Keratinocyte (primary cell): ENCODE data around the gene MOK. TPM values are rescaled to one million over a fixed set of nuclear protein-coding genes. Genes with fewer than 3 reads are reported as not detected.

Experiments used
- DNase-seq: peaks from one replicate; pipeline ENCODE4 v3.0.0-alpha.2; 2011; ENCODE audit warnings: low read depth, missing footprints, low spot score
- FAIRE-seq: peaks from 2 replicates; lab custom pipeline; 2011; peaks lifted over from hg19 to GRCh38; lab: Jason Lieb, UNC
- H2AFZ ChIP-seq: 2 replicates; pipeline ENCODE4 v1.6.0; 2012; ENCODE audit warnings: low read length, control low read depth, inconsistent platforms; ENCODE audit not compliant: control insufficient read depth
- H3K27ac ChIP-seq: 2 replicates; pipeline ENCODE4 v1.5.1; 2011; ENCODE audit warnings: low read length; ENCODE audit not compliant: control insufficient read depth, insufficient read depth
- H3K27me3 ChIP-seq: 3 replicates; pipeline ENCODE4 v1.6.0; 2011; ENCODE audit warnings: low read length; ENCODE audit not compliant: control insufficient read depth, insufficient read depth; ENCODE audit errors: extremely low read depth
- H3K36me3 ChIP-seq, 2 experiments: 2 replicates in 1 of 2; 3 replicates in 1 of 2; pipeline ENCODE4 v1.5.1; 2011; ENCODE audit warnings: low read length in 2 of 2, mild to moderate bottlenecking in 1 of 2; ENCODE audit not compliant: control insufficient read depth in 2 of 2, insufficient read depth in 2 of 2; ENCODE audit errors: extremely low read depth in 1 of 2
- H3K4me1 ChIP-seq: 3 replicates; pipeline ENCODE4 v1.5.1; 2011; ENCODE audit warnings: low read length; ENCODE audit not compliant: control insufficient read depth, insufficient read depth; ENCODE audit errors: extremely low read depth
- H3K4me2 ChIP-seq: 3 replicates; pipeline ENCODE4 v1.6.0; 2011; ENCODE audit warnings: low read depth, low read length; ENCODE audit not compliant: control insufficient read depth, insufficient read depth; ENCODE audit errors: extremely low read depth
- H3K4me3 ChIP-seq, 3 experiments: fragments of 200-600 bp in 1 of 3; sonication (generic) in 1 of 3; 2 replicates in 2 of 3; 3 replicates in 1 of 3; pipeline ENCODE4 v1.5.1; 2011 to 2016; ENCODE audit warnings: low read length in 3 of 3, mild to moderate bottlenecking in 3 of 3, control low read depth in 2 of 3, inconsistent platforms in 1 of 3, low read depth in 1 of 3, mixed read lengths in 1 of 3, mixed run types in 1 of 3, moderate library complexity in 1 of 3; ENCODE audit not compliant: control insufficient read depth in 2 of 3, insufficient read depth in 2 of 3; ENCODE audit errors: extremely low read depth in 1 of 3
- H3K79me2 ChIP-seq: 2 replicates; pipeline ENCODE4 v1.6.0; 2012; ENCODE audit warnings: low read length; ENCODE audit not compliant: control insufficient read depth, insufficient read depth
- H3K9ac ChIP-seq: 3 replicates; pipeline ENCODE4 v1.6.0; 2011; ENCODE audit warnings: low read length; ENCODE audit not compliant: control insufficient read depth, insufficient read depth; ENCODE audit errors: extremely low read depth
- H3K9me1 ChIP-seq: 3 replicates; pipeline ENCODE4 v1.6.0; 2011; ENCODE audit warnings: low read length; ENCODE audit not compliant: control insufficient read depth, insufficient read depth; ENCODE audit errors: extremely low read depth
- H3K9me3 ChIP-seq: 2 replicates; pipeline ENCODE4 v1.5.1; 2012; ENCODE audit warnings: low read depth, low read length; ENCODE audit not compliant: control insufficient read depth
- H4K20me1 ChIP-seq: 3 replicates; pipeline ENCODE4 v1.6.0; 2011; ENCODE audit warnings: low read length; ENCODE audit not compliant: control insufficient read depth, insufficient read depth; ENCODE audit errors: extremely low read depth
- EZH2 ChIP-seq: IDR thresholded peaks from one replicate; pipeline ENCODE4 v1.6.1; 2012; ENCODE audit warnings: inconsistent platforms, mild to moderate bottlenecking, low read length, moderate library complexity
- dilution Hi-C: fragments of 300-500 bp; cut with MboI; formaldehyde crosslinking; loops from one replicate; pipeline ENCODE4 v1.7.0; 2020; ENCODE audit warnings: low sequenced_read_pairs; ENCODE audit not compliant: extremely low pct_ligation_motif_present
- polyA plus RNA-seq, 5 experiments: library from polyadenylated mRNA; depleted of rRNA in 3 of 5; stranded (reverse) in 3 of 5; stranded (forward) in 1 of 5; unstranded in 1 of 5; fragments of >200 nt; gene quantifications; 1 replicate in 1 of 5; 2 replicates in 3 of 5; 3 replicates in 1 of 5; pipeline versions ENCODE4 v1.2.1 to v1.2.3, GENCODE V29; 2011 to 2012; ENCODE audit warnings: missing spikeins in 2 of 5, low read depth in 1 of 5, low replicate concordance in 1 of 5
- TF ChIP-seq, protein P1 (sequence below), 3 experiments: IDR thresholded peaks in 1 of 3; conservative IDR thresholded peaks in 1 of 3; optimal IDR thresholded peaks in 1 of 3; 2 replicates in 2 of 3; 3 replicates in 1 of 3; pipeline versions ENCODE3 to v1.5.1; 2011; ENCODE audit warnings: low read length in 3 of 3, mild to moderate bottlenecking in 3 of 3, moderate library complexity in 2 of 3, control low read depth in 1 of 3, inconsistent platforms in 1 of 3; ENCODE audit not compliant: insufficient read depth in 2 of 3; ENCODE audit errors: extremely low read depth in 1 of 3

The MOK gene
- polyA plus RNA-seq, 1 donor (not counting 4 experiments of a cell fraction or from before 2014, with no cell fraction given), result 38.1 TPM

DNA sequence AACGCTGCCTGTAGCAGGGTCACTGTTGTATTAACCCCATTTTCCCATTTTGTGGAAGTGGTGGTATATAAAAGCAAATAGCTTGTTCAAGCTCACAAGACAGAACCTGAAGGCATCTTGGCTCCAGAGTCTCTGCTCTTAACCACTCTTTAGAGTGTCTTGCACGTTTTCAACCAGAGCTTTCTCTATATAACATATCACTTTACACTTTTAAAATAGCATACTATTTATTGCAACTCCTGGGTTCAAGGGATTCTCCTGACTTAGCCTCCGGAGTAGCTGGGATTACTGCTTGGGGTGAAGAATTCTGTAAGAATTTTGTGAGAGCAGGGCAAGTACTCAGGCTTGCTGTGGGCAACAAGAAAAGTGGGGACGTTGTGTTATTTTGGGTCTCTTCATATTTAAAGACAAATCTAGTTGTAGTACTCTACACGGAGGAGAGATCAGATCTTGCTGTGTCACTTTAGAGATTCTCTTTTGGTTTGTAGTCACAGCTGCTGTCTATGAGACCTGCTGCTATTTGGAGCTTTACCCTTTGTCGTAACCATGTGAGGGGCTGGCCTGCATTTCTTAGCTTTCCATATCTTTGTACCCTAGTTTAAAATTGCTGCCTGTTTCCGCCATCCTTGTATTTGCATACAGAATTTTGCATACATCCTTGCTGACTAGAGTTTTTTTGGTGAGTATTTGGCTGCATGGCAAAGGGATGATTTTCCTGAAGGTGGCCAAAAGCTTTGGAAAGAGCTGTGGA lies 124.5 kb downstream of the MOK start:
- Histone ChIP-seq H3K36me3 (peaks cover 0 to 3% of the 10 kb centered on the region in 2 experiments), H3K79me2 (peaks cover 70% of the 10 kb centered on the region), H3K9me1 (peaks cover 3% of the 10 kb centered on the region), H3K4me2 (no peak overlapping the region), H3K4me1 (peaks cover 14% of the 10 kb centered on the region), H3K9me3 (no peaks in the 10 kb centered on the region), H3K27me3 (no peaks in the 10 kb centered on the region), H3K27ac (no peak overlapping the region), H2AFZ (no peak overlapping the region), H4K20me1 (peaks cover 5% of the 10 kb centered on the region), H3K4me3 (no peak overlapping the region), H3K9ac (no peak overlapping the region)
- DNase-seq (no peak), FAIRE-seq (no peak)
- TF ChIP-seq EZH2, result no peak
- TF ChIP-seq, protein P1, sequence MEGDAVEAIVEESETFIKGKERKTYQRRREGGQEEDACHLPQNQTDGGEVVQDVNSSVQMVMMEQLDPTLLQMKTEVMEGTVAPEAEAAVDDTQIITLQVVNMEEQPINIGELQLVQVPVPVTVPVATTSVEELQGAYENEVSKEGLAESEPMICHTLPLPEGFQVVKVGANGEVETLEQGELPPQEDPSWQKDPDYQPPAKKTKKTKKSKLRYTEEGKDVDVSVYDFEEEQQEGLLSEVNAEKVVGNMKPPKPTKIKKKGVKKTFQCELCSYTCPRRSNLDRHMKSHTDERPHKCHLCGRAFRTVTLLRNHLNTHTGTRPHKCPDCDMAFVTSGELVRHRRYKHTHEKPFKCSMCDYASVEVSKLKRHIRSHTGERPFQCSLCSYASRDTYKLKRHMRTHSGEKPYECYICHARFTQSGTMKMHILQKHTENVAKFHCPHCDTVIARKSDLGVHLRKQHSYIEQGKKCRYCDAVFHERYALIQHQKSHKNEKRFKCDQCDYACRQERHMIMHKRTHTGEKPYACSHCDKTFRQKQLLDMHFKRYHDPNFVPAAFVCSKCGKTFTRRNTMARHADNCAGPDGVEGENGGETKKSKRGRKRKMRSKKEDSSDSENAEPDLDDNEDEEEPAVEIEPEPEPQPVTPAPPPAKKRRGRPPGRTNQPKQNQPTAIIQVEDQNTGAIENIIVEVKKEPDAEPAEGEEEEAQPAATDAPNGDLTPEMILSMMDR (optimal IDR thresholded peaks at IDR 0.05 in 1 of 3, IDR thresholded peaks at IDR 0.05 in 1 of 3, conservative IDR thresholded peaks at IDR 0.05 in 1 of 3; ENCODE audit: extremely low read depth in 1 of 3, insufficient read depth in 2 of 3, low read length in 3 of 3), result no peak
- dilution Hi-C loops, result no loop called here

Other genes with a start within 250 kb of the MOK start
- gene HSP90AA1, start 218.1 kb downstream of the MOK start, polyA plus RNA-seq, result 436 to 952 TPM (median 898 TPM) in 3 replicates
- 18.9 to 24.5 TPM (median 22.1 TPM) in 3 replicates for gene WDR20, start 165.3 kb downstream of the MOK start, polyA plus RNA-seq
- 9.9 to 11.0 TPM (median 10.9 TPM) in 3 replicates for gene ZNF839, start 14.6 kb upstream of the MOK start, polyA plus RNA-seq
- gene CINP, start 57.7 kb upstream of the MOK start, polyA plus RNA-seq, result 44.3 to 55.4 TPM (median 49.3 TPM) in 3 replicates
- gene TECPR2, start 57.8 kb upstream of the MOK start, polyA plus RNA-seq, result 8.1 to 8.7 TPM (median 8.3 TPM) in 3 replicates
- gene ANKRD9, start 204.6 kb upstream of the MOK start, polyA plus RNA-seq, result 3.5 to 9.6 TPM (median 4.9 TPM) in 3 replicates